ENCODE measurements around the gene TBXAS1. TPM values are rescaled to one million over a fixed set of nuclear protein-coding genes. Genes with fewer than 3 reads are reported as not detected.

The TBXAS1 gene
- total RNA-seq, 2 donors from 2014 or later: 19.3 to 44.1 TPM

- Histone ChIP-seq H3K9me3 (no peaks in the 10 kb centered on the region), H3K27me3 (replicated peaks; ENCODE audit: insufficient read depth) (no peaks in the 10 kb centered on the region), H3K36me3 (no peaks in the 10 kb centered on the region), H3K4me1 (replicated peaks) (peaks cover 10% of the 10 kb centered on the region), H3K27ac (peak overlapping the region in 1 of 2 donors; percentile 72), H3K4me3 (no peak overlapping the region)
- WGBS: 65% methylated on average over 4 of the region's 4 CpGs
- TF ChIP-seq POLR2AphosphoS5 (IDR thresholded peaks at IDR 0.05): peak; percentile 50
- TF ChIP-seq POLR2A (IDR thresholded peaks at IDR 0.05): no peak
- TF ChIP-seq CTCF (IDR thresholded peaks at IDR 0.05): no peak
- intact Hi-C loops (cut with DNase I): no loop called here
- DNase-seq (ENCODE audit: low spot score): no peak
Observed at GRCh38 chr7:140025241-140025640, 196.2 kb downstream of the TBXAS1 start.

- 93% methylated on average over 12 of the region's 12 CpGs for WGBS
- Histone ChIP-seq H3K36me3 (no peaks in the 10 kb centered on the region), H3K27me3 (replicated peaks; ENCODE audit: insufficient read depth) (no peaks in the 10 kb centered on the region), H3K4me1 (replicated peaks) (peaks cover 10% of the 10 kb centered on the region), H3K4me3 (no peak overlapping the region), H3K9me3 (no peaks in the 10 kb centered on the region), H3K27ac (peak overlapping the region in 1 of 2 donors; percentile 72)
- intact Hi-C loops (cut with DNase I): no loop called here
- TF ChIP-seq CTCF (IDR thresholded peaks at IDR 0.05): no peak
- TF ChIP-seq POLR2A (IDR thresholded peaks at IDR 0.05): no peak
- TF ChIP-seq POLR2AphosphoS5 (IDR thresholded peaks at IDR 0.05): no peak
- no peak for DNase-seq (ENCODE audit: low spot score)
Observed at GRCh38 chr7:140025814-140026433, 196.9 kb downstream of the TBXAS1 start.

GRCh38 chr7:140026935-140027334 is 197.9 kb downstream of the TBXAS1 start:
- intact Hi-C loops (cut with DNase I): no loop called here
- H3K27me3 ChIP-seq (replicated peaks; ENCODE audit: insufficient read depth): no peaks in the 10 kb centered on the region
- no peaks in the 10 kb centered on the region for H3K9me3 ChIP-seq
- H3K4me1 ChIP-seq (replicated peaks): peaks cover 10% of the 10 kb centered on the region
- no peak for DNase-seq (ENCODE audit: low spot score)
- peak overlapping the region in 1 of 2 donors; percentile 72 for H3K27ac ChIP-seq
- WGBS: 97% methylated on average over 9 of the region's 9 CpGs
- no peak overlapping the region for H3K4me3 ChIP-seq
- TF ChIP-seq POLR2AphosphoS5 (IDR thresholded peaks at IDR 0.05) (no peak), CTCF (IDR thresholded peaks at IDR 0.05) (no peak), POLR2A (IDR thresholded peaks at IDR 0.05) (no peak)
- no peaks in the 10 kb centered on the region for H3K36me3 ChIP-seq

- Histone ChIP-seq H3K4me3 (no peak overlapping the region), H3K27me3 (replicated peaks; ENCODE audit: insufficient read depth) (no peaks in the 10 kb centered on the region), H3K9me3 (no peaks in the 10 kb centered on the region), H3K4me1 (replicated peaks) (peaks cover 8% of the 10 kb centered on the region), H3K27ac (peak overlapping the region in 1 of 2 donors; percentile 15), H3K36me3 (no peaks in the 10 kb centered on the region)
- DNase-seq (ENCODE audit: low spot score): peak; percentile 74
- WGBS: 27% methylated on average over 9 of the region's 9 CpGs
- TF ChIP-seq POLR2AphosphoS5 (IDR thresholded peaks at IDR 0.05): peak; percentile 46
- TF ChIP-seq CTCF (IDR thresholded peaks at IDR 0.05): no peak
- TF ChIP-seq POLR2A (IDR thresholded peaks at IDR 0.05): no peak
- intact Hi-C loops (cut with DNase I): no loop called here
Observed at GRCh38 chr7:140027858-140028257, 198.8 kb downstream of the TBXAS1 start.

- no peak for TF ChIP-seq CTCF (IDR thresholded peaks at IDR 0.05)
- H3K27ac ChIP-seq: peak overlapping the region in 1 of 2 donors; percentile 15
- intact Hi-C loops (cut with DNase I): no loop called here
- WGBS: 77% methylated on average over 4 of the region's 4 CpGs
- no peaks in the 10 kb centered on the region for H3K9me3 ChIP-seq
- no peaks in the 10 kb centered on the region for H3K27me3 ChIP-seq (replicated peaks; ENCODE audit: insufficient read depth)
- peaks cover 7% of the 10 kb centered on the region for H3K4me1 ChIP-seq (replicated peaks)
- no peak overlapping the region for H3K4me3 ChIP-seq
- no peaks in the 10 kb centered on the region for H3K36me3 ChIP-seq
- DNase-seq (ENCODE audit: low spot score): no peak
Observed at GRCh38 chr7:140028311-140028710, 199.2 kb downstream of the TBXAS1 start.
